ENCODE data around the gene MACROD2. TPM values are rescaled to one million over a fixed set of nuclear protein-coding genes. Genes with fewer than 3 reads are reported as not detected.

The MACROD2 gene
- total RNA-seq, 1 experiment from 2014 or later, result 1.4 TPM

- Histone ChIP-seq H3K36me3 (ENCODE audit: insufficient read depth, low read length, poor library complexity, severe bottlenecking) (no peaks in the 10 kb centered on the region), H3K4me1 (ENCODE audit: insufficient read depth, low read length, poor library complexity, severe bottlenecking) (no peaks in the 10 kb centered on the region), H3K9me3 (ENCODE audit: low read depth, low read length, poor library complexity, severe bottlenecking) (peaks cover 14% of the 10 kb centered on the region), H3K27me3 (replicated peaks; ENCODE audit: insufficient read depth, low read depth, low read length, poor library complexity) (no peaks in the 10 kb centered on the region), H3K4me3 (ENCODE audit: low read depth, low read length, poor library complexity, severe bottlenecking) (no peak overlapping the region), H3K27ac (ENCODE audit: low read depth, low read length, poor library complexity, severe bottlenecking) (no peak overlapping the region)
- no TSS peak for BruUV-seq (replicated peaks)
- POLR2A ChIA-PET (ENCODE audit: low non-redundant PET), result no interaction called here
- TF ChIP-seq EZH2 (IDR thresholded peaks at IDR 0.05; ENCODE audit: borderline replicate concordance, low read depth, low read length, poor library complexity, severe bottlenecking) (no peak), CTCF (conservative IDR thresholded peaks at IDR 0.05; ENCODE audit: low read depth, low read length) (no peak)
- DNase-seq (ENCODE audit: low spot score), result no peak
- CTCF ChIA-PET, result no interaction called here
- intact Hi-C loops (cut with micrococcal nuclease; ENCODE audit: unreplicated experiment), result no loop called here
Observed at GRCh38 chr20:14948416-14948815, 953.1 kb downstream of the MACROD2 start.

- BruUV-seq (replicated peaks), result no TSS peak
- ChIA-PET POLR2A (ENCODE audit: low non-redundant PET) (no interaction called here), CTCF (no interaction called here)
- DNase-seq (ENCODE audit: low spot score), result no peak
- H3K9me3 ChIP-seq (ENCODE audit: low read depth, low read length, poor library complexity, severe bottlenecking), result peaks cover 7% of the 10 kb centered on the region
- no peaks in the 10 kb centered on the region for H3K27me3 ChIP-seq (replicated peaks; ENCODE audit: insufficient read depth, low read depth, low read length, poor library complexity)
- intact Hi-C loops (cut with micrococcal nuclease; ENCODE audit: unreplicated experiment), result no loop called here
- H3K4me3 ChIP-seq (ENCODE audit: low read depth, low read length, poor library complexity, severe bottlenecking), result no peak overlapping the region
- no peak overlapping the region for H3K27ac ChIP-seq (ENCODE audit: low read depth, low read length, poor library complexity, severe bottlenecking)
- no peaks in the 10 kb centered on the region for H3K4me1 ChIP-seq (ENCODE audit: insufficient read depth, low read length, poor library complexity, severe bottlenecking)
- no peaks in the 10 kb centered on the region for H3K36me3 ChIP-seq (ENCODE audit: insufficient read depth, low read length, poor library complexity, severe bottlenecking)
- TF ChIP-seq EZH2 (IDR thresholded peaks at IDR 0.05; ENCODE audit: borderline replicate concordance, low read depth, low read length, poor library complexity, severe bottlenecking) (no peak), CTCF (conservative IDR thresholded peaks at IDR 0.05; ENCODE audit: low read depth, low read length) (no peak)
Observed at GRCh38 chr20:14950633-14951032, 955.3 kb downstream of the MACROD2 start.

- TF ChIP-seq EZH2 (IDR thresholded peaks at IDR 0.05; ENCODE audit: borderline replicate concordance, low read depth, low read length, poor library complexity, severe bottlenecking) (no peak), CTCF (conservative IDR thresholded peaks at IDR 0.05; ENCODE audit: low read depth, low read length) (no peak)
- peaks cover 7% of the 10 kb centered on the region for H3K9me3 ChIP-seq (ENCODE audit: low read depth, low read length, poor library complexity, severe bottlenecking)
- no peak overlapping the region for H3K27ac ChIP-seq (ENCODE audit: low read depth, low read length, poor library complexity, severe bottlenecking)
- no peak for DNase-seq (ENCODE audit: low spot score)
- H3K4me1 ChIP-seq (ENCODE audit: insufficient read depth, low read length, poor library complexity, severe bottlenecking), result no peaks in the 10 kb centered on the region
- CTCF ChIA-PET, result no interaction called here
- no TSS peak for BruUV-seq (replicated peaks)
- H3K36me3 ChIP-seq (ENCODE audit: insufficient read depth, low read length, poor library complexity, severe bottlenecking), result no peaks in the 10 kb centered on the region
- H3K27me3 ChIP-seq (replicated peaks; ENCODE audit: insufficient read depth, low read depth, low read length, poor library complexity), result no peaks in the 10 kb centered on the region
- H3K4me3 ChIP-seq (ENCODE audit: low read depth, low read length, poor library complexity, severe bottlenecking), result no peak overlapping the region
- intact Hi-C loops (cut with micrococcal nuclease; ENCODE audit: unreplicated experiment), result no loop called here
- POLR2A ChIA-PET (ENCODE audit: low non-redundant PET), result no interaction called here
Observed at GRCh38 chr20:14951105-14951504, 955.8 kb downstream of the MACROD2 start.
